ENCODE data around the gene NEK6.

DNA sequence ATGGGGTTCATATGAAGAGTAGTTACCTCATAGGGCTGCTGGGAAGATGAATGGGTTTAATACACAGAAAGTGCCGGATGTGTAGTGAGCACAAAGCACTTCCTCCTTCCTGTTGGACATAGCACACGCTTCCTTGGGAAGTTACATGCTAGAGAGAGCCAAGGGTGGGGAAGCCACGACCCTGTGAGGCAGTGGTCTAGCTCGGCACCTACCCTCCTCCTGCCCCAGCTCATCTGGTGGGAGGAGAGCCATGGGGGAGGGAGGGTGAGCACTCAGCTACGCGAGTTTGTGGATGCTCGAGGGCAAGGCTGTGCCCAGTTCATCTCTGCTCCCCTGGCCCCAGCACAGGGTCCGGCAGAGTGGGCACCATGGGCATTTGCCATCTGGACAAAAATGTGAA is 43.6 kb upstream of the NEK6 start:
- TF ChIP-seq, protein P1, sequence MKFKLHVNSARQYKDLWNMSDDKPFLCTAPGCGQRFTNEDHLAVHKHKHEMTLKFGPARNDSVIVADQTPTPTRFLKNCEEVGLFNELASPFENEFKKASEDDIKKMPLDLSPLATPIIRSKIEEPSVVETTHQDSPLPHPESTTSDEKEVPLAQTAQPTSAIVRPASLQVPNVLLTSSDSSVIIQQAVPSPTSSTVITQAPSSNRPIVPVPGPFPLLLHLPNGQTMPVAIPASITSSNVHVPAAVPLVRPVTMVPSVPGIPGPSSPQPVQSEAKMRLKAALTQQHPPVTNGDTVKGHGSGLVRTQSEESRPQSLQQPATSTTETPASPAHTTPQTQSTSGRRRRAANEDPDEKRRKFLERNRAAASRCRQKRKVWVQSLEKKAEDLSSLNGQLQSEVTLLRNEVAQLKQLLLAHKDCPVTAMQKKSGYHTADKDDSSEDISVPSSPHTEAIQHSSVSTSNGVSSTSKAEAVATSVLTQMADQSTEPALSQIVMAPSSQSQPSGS (IDR thresholded peaks at IDR 0.05; ENCODE audit: low read length): no peak
- TF ChIP-seq ZNF274 (IDR thresholded peaks at IDR 0.05; ENCODE audit: borderline replicate concordance, extremely low read depth, low read length): no peak
- TF ChIP-seq POLR2A (IDR thresholded peaks at IDR 0.05; ENCODE audit: control extremely low read depth in 1 of 2, low read depth in 2 of 2, low read length in 2 of 2): no peak
- TF ChIP-seq, protein P2, sequence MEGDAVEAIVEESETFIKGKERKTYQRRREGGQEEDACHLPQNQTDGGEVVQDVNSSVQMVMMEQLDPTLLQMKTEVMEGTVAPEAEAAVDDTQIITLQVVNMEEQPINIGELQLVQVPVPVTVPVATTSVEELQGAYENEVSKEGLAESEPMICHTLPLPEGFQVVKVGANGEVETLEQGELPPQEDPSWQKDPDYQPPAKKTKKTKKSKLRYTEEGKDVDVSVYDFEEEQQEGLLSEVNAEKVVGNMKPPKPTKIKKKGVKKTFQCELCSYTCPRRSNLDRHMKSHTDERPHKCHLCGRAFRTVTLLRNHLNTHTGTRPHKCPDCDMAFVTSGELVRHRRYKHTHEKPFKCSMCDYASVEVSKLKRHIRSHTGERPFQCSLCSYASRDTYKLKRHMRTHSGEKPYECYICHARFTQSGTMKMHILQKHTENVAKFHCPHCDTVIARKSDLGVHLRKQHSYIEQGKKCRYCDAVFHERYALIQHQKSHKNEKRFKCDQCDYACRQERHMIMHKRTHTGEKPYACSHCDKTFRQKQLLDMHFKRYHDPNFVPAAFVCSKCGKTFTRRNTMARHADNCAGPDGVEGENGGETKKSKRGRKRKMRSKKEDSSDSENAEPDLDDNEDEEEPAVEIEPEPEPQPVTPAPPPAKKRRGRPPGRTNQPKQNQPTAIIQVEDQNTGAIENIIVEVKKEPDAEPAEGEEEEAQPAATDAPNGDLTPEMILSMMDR (IDR thresholded peaks at IDR 0.05; ENCODE audit: control extremely low read depth in 1 of 3, insufficient read depth in 1 of 3, low read depth in 1 of 3, low read length in 3 of 3): no peak

All from H1 (cell line).